Measurements from ENCODE around the gene H19.

H19 gene

DNA sequence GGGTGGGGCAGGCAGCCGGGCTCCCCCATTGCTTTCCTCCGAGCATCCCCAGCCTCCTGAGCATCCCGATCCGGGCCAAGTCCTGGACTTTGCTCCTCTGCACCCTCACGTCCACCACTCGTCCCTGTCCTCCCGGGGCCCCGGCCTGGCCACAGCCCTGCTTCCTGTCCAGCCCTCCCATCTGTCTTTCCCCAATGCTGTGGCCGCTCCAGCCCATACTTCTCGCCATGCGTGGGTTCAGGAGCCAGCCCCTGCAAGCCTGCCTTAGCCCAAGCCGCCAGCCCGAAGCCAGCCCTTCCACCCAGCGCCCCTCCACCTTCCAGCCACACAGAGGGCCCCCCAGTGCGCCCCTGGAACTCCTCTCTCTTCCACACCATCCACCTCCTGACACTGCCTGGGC lies 26.7 kb downstream of the H19 start:
- no peak overlapping the region for H3K4me3 ChIP-seq (ENCODE audit: low read depth, low read length)
- no peak for DNase-seq (ENCODE audit: low read depth)
- TF ChIP-seq, protein P1, sequence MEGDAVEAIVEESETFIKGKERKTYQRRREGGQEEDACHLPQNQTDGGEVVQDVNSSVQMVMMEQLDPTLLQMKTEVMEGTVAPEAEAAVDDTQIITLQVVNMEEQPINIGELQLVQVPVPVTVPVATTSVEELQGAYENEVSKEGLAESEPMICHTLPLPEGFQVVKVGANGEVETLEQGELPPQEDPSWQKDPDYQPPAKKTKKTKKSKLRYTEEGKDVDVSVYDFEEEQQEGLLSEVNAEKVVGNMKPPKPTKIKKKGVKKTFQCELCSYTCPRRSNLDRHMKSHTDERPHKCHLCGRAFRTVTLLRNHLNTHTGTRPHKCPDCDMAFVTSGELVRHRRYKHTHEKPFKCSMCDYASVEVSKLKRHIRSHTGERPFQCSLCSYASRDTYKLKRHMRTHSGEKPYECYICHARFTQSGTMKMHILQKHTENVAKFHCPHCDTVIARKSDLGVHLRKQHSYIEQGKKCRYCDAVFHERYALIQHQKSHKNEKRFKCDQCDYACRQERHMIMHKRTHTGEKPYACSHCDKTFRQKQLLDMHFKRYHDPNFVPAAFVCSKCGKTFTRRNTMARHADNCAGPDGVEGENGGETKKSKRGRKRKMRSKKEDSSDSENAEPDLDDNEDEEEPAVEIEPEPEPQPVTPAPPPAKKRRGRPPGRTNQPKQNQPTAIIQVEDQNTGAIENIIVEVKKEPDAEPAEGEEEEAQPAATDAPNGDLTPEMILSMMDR (IDR thresholded peaks at IDR 0.05; ENCODE audit: control insufficient read depth, extremely low read depth, insufficient read depth), result no peak

DNA sequence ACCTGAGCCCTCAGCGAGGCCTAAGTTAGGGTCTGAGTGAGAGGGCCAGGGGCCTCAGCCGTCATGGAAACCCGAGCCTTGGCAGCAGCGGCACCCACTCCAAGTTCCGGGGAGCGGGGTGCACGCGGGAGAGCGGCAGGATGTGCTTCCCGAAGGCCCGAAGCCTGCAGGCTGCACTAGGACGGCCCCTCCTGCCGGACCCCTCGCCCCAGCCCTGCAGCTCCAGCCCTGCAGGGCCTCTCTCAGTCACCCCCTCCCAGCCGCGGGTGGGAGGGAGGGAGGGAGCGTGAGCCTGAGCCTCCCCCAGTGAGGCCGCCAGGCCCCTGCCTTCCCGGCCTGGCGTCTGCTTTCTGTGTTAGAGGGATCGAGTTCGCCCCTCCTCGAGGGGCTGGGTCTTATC lies 27.9 kb downstream of the H19 start:
- H3K4me3 ChIP-seq (ENCODE audit: low read depth, low read length), result no peak overlapping the region
- TF ChIP-seq, protein P1 (IDR thresholded peaks at IDR 0.05; ENCODE audit: control insufficient read depth, extremely low read depth, insufficient read depth), result no peak
- DNase-seq (ENCODE audit: low read depth), result no peak

DNA sequence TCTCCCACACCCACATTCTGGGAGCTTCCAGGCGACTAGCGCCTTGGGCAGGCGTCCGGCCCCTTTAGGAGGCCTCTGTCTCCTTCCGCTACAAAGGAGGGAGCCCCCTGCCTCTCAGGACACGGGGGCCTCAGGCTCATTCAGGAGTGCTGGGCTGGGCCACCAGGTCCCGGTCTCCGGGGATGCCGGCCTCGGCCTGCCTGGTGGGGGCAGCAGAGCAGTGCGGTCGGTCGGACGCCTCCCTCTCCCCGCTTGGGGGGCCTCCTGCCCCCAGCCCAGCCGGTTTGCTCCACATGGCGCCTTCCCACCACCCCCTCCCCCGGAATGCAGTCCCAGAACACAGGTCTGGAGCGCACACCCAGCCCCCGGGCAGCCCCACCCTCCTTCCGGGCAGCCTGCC lies 28.6 kb downstream of the H19 start:
- H3K4me3 ChIP-seq (ENCODE audit: low read depth, low read length), result no peak overlapping the region
- TF ChIP-seq, protein P1 (IDR thresholded peaks at IDR 0.05; ENCODE audit: control insufficient read depth, extremely low read depth, insufficient read depth), result no peak
- no peak for DNase-seq (ENCODE audit: low read depth)

DNA sequence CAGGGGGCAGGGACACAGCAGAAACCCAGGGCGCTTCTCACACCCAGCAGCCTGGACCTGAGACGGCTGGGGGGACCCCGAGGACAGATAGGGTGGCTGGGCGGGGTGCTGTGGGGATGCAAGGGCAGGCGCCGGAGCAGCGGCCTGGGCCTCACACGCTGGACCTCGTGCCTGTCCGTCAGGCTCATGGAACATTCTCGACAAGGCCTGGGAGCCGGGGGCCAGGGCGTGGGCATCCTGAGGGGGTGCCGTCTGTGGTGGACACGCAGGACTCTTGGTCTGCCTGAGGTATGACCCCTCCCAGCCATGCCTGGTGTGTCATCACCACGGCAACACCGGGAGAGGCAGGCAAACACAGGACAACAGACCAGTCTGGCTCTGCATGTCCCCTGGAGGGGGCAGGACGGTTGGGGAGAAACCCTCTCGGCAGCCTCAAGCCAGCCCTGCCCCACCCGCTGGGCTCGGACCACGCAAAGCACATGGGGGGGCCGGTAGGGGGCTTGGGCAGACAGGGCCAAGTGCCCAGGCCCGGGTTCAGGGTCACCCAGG lies 29.1 kb downstream of the H19 start:
- H3K4me3 ChIP-seq (ENCODE audit: low read depth, low read length), result no peak overlapping the region
- DNase-seq (ENCODE audit: low read depth), result no peak
- TF ChIP-seq, protein P1 (IDR thresholded peaks at IDR 0.05; ENCODE audit: control insufficient read depth, extremely low read depth, insufficient read depth), result no peak

DNA sequence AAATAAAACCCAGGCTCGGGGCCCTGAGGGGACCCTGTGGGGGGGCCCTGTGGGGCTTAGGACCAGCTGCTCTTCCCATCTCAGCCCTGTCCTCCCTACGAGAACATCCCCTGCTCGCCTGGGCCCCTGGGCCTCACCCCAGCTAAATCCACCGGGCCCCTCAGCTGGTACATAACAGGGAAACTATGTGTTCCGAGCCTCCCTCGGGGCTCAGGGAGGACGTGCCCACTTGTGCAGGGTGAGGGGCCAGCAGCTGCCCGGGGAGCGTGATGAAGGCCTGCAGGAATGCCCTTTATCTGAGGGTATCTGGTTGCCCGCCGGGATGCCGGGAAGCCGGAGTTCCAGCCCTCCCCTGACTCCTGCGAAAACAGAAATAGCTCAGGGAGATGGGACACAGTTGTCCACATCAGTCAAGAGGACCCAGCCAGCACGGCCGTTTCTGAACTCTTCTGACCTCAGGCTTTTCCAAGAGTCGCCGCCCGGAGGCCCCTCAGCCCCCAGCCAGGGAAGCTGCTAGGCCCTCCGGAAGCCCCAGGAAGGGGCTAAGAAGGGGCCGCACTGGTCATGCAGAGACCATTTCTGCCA lies 29.9 kb downstream of the H19 start:
- TF ChIP-seq, protein P1 (IDR thresholded peaks at IDR 0.05; ENCODE audit: control insufficient read depth, extremely low read depth, insufficient read depth), result no peak
- no peak for DNase-seq (ENCODE audit: low read depth)
- H3K4me3 ChIP-seq (ENCODE audit: low read depth, low read length), result no peak overlapping the region

DNA sequence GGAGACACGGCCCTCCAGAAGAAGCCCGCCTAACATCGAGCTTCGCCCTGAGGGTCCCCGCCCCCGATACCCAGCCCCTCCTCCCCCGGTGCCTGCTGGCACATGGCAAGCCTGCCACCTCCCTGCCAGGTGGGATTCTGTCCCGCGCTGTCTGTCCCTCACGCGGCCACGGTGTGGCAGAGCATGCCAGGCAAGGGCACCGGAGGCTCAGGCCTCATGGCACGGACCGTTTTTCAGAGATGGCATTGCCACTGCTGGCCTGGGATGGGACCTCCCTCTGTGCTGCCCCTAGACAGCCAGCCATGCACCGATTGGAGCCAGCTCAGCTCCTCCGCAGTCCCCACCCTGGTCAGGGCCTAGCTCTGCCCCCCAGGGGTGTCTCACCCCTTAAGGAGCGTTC lies 31.1 kb downstream of the H19 start:
- TF ChIP-seq, protein P1 (IDR thresholded peaks at IDR 0.05; ENCODE audit: control insufficient read depth, extremely low read depth, insufficient read depth), result no peak
- H3K4me3 ChIP-seq (ENCODE audit: low read depth, low read length), result no peak overlapping the region
- no peak for DNase-seq (ENCODE audit: low read depth)

DNA sequence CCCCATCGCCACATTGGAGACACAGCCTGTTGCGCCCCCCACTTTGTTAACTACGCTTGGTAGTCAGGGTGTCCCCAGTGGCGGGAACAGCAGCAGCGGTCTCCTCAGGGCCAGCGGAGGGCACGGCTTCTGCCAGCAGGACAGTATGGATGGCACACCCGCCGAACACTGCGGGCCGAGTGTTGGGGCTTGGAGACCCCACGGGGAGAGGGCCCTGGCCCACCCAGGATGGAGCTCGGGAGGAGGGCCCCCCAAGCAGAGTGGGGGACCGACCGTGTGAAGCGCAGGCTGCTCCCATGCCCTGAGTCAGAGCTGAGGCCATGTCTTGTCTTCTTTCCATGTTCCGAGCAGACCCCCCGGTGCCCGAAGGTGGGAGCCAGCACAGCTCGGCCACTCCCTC lies 32.7 kb downstream of the H19 start:
- TF ChIP-seq, protein P1 (IDR thresholded peaks at IDR 0.05; ENCODE audit: control insufficient read depth, extremely low read depth, insufficient read depth), result no peak
- no peak for DNase-seq (ENCODE audit: low read depth)
- H3K4me3 ChIP-seq (ENCODE audit: low read depth, low read length), result no peak overlapping the region
